ENCODE results near the gene HNRNPLL. TPM values are rescaled to one million over a fixed set of nuclear protein-coding genes. Genes with fewer than 3 reads are reported as not detected.

The HNRNPLL gene
- total RNA-seq, 3 donors from 2014 or later: 48.3 to 75.1 (median 57.0) TPM

DNA sequence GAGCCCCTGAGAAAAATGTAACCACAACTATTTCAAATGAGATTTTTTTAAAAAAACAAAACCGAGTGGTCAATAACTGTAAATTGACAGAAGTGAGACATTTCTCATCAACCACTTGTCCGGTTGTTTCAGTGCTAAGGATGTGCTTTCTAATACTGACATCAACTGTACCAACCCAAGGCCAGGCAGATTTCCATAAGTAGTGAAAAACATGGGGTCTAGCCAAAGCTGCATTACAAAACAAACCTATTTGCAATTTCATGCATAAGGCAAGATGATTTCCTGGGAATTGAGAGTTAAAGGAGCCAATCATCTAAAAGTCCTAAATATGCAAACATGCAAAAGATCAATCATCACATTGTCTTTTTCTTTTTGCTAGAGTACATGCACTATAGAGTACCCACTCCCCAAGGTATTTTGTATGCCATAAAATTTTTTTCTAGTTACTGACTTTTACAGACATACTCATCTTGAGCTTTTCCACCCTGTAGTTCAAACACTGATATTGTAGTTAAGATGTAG, 22.6 kb downstream of the HNRNPLL start:
- intact Hi-C loops (cut with DNase I; ENCODE audit: low total_unique reads): loop anchor here (2.0 kb wide), 1 partner anchor 151 kb away; no protein-coding TSS in a partner anchor
- no peaks in the 10 kb centered on the region for H3K4me1 ChIP-seq
- no peaks in the 10 kb centered on the region for H3K27me3 ChIP-seq
- no peak overlapping the region for H3K27ac ChIP-seq
- no peaks in the 10 kb centered on the region for H3K9me3 ChIP-seq
- TF ChIP-seq POLR2AphosphoS5 (IDR thresholded peaks at IDR 0.05) (no peak), POLR2A (IDR thresholded peaks at IDR 0.05) (no peak)
- TF ChIP-seq, protein P1, sequence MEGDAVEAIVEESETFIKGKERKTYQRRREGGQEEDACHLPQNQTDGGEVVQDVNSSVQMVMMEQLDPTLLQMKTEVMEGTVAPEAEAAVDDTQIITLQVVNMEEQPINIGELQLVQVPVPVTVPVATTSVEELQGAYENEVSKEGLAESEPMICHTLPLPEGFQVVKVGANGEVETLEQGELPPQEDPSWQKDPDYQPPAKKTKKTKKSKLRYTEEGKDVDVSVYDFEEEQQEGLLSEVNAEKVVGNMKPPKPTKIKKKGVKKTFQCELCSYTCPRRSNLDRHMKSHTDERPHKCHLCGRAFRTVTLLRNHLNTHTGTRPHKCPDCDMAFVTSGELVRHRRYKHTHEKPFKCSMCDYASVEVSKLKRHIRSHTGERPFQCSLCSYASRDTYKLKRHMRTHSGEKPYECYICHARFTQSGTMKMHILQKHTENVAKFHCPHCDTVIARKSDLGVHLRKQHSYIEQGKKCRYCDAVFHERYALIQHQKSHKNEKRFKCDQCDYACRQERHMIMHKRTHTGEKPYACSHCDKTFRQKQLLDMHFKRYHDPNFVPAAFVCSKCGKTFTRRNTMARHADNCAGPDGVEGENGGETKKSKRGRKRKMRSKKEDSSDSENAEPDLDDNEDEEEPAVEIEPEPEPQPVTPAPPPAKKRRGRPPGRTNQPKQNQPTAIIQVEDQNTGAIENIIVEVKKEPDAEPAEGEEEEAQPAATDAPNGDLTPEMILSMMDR (IDR thresholded peaks at IDR 0.05): no peak
- DNase-seq (ENCODE audit: low spot score in 2 of 2): no peak
- H3K36me3 ChIP-seq: no peaks in the 10 kb centered on the region
- no peak overlapping the region for H3K4me3 ChIP-seq

DNA sequence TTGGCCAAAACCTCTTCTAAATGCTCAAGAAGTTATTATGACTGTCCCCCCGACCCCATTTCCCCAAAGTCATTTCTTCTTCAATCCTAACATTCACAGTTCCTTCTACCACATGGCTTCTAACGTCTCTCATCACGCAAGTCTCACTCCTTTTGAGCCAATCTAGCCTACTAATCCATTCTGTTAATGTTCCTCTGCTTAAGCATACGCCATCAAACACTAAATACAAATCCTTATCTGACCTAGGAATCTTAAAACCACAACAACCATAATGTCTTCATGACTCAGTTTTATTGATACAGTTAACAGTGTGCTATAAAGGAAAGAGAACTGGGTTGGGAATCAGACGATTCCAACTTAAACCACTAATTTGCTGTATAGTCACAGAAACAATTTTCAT, 23.9 kb downstream of the HNRNPLL start:
- no peaks in the 10 kb centered on the region for H3K27me3 ChIP-seq
- no peaks in the 10 kb centered on the region for H3K36me3 ChIP-seq
- H3K9me3 ChIP-seq: no peaks in the 10 kb centered on the region
- no peak overlapping the region for H3K27ac ChIP-seq
- H3K4me3 ChIP-seq: no peak overlapping the region
- TF ChIP-seq POLR2A (IDR thresholded peaks at IDR 0.05): no peak
- TF ChIP-seq POLR2AphosphoS5 (IDR thresholded peaks at IDR 0.05): no peak
- TF ChIP-seq, protein P1 (IDR thresholded peaks at IDR 0.05): no peak
- DNase-seq (ENCODE audit: low spot score in 2 of 2): no peak
- no peaks in the 10 kb centered on the region for H3K4me1 ChIP-seq
- intact Hi-C loops (cut with DNase I; ENCODE audit: low total_unique reads): no loop called here

DNA sequence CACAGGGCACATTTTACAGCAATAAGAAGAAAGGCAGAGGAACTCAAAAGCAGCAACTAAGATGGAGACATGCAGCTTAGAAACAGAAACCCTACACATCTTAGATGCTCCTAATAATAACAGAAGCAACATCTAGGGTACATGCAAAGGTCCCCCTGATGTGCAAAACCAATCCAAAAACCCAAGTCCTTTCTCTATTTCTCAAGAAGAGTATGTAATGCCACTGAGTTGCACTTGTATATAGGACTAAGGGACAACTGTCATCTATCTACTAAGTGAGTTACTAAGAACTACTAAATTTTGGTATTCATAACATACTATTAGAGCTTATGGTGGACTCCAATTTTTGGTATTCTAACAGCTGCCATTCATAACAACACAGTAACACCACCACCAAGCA, 28.4 kb downstream of the HNRNPLL start:
- Histone ChIP-seq H3K36me3 (peaks cover 3% of the 10 kb centered on the region), H3K27me3 (no peaks in the 10 kb centered on the region), H3K27ac (no peak overlapping the region), H3K4me3 (no peak overlapping the region), H3K4me1 (no peaks in the 10 kb centered on the region), H3K9me3 (no peaks in the 10 kb centered on the region)
- no peak for DNase-seq (ENCODE audit: low spot score in 2 of 2)
- intact Hi-C loops (cut with DNase I; ENCODE audit: low total_unique reads): no loop called here
- TF ChIP-seq POLR2A (IDR thresholded peaks at IDR 0.05) (no peak), POLR2AphosphoS5 (IDR thresholded peaks at IDR 0.05) (no peak)
- TF ChIP-seq, protein P1 (IDR thresholded peaks at IDR 0.05): no peak

- intact Hi-C loops (cut with DNase I; ENCODE audit: low total_unique reads): no loop called here
- DNase-seq (ENCODE audit: low spot score in 2 of 2): no peak
- no peaks in the 10 kb centered on the region for H3K27me3 ChIP-seq
- peaks cover 12% of the 10 kb centered on the region for H3K36me3 ChIP-seq
- no peaks in the 10 kb centered on the region for H3K4me1 ChIP-seq
- no peak overlapping the region for H3K4me3 ChIP-seq
- H3K9me3 ChIP-seq: no peaks in the 10 kb centered on the region
- TF ChIP-seq, protein P1 (IDR thresholded peaks at IDR 0.05): no peak
- no peak for TF ChIP-seq POLR2A (IDR thresholded peaks at IDR 0.05)
- no peak overlapping the region for H3K27ac ChIP-seq
These were observed 30.6 kb downstream of the HNRNPLL start for GRCh38 chr2:38572167-38572566.

GRCh38 chr2:38571193-38571592, 31.5 kb downstream of the HNRNPLL start:
- no peak for DNase-seq (ENCODE audit: low spot score in 2 of 2)
- intact Hi-C loops (cut with DNase I; ENCODE audit: low total_unique reads): no loop called here
- H3K27ac ChIP-seq: no peak overlapping the region

More at GRCh38 chr2:38571193-38571592, 31.5 kb downstream of the HNRNPLL start:
- no peaks in the 10 kb centered on the region for H3K4me1 ChIP-seq
- no peaks in the 10 kb centered on the region for H3K9me3 ChIP-seq
- peaks cover 16% of the 10 kb centered on the region for H3K36me3 ChIP-seq
- no peaks in the 10 kb centered on the region for H3K27me3 ChIP-seq
- TF ChIP-seq POLR2A (IDR thresholded peaks at IDR 0.05): no peak
- TF ChIP-seq, protein P1 (IDR thresholded peaks at IDR 0.05): no peak
- no peak for TF ChIP-seq POLR2AphosphoS5 (IDR thresholded peaks at IDR 0.05)
- no peak overlapping the region for H3K4me3 ChIP-seq
